ENCODE results near the gene CYFIP1.

DNA sequence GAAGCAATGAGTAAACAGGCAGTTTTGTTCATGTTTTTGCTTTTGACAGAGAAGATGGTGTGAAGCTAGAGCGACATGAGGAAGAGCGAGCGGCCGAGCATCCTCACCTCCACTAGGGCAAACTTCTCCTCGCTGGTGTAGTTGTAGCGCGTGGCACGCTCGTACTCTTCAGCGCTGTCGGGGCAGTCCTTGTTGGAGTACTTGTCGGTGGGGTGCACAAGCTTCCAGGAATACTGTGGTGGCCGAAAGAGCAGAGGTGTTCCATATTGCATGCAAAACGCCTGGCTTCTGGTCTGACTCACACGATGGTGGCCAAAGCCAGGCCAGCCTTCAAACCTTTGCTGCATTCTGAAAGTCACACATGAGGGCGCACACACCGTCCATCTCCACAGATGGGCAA lies 54.3 kb downstream of the CYFIP1 start:
- TF ChIP-seq, protein P1, sequence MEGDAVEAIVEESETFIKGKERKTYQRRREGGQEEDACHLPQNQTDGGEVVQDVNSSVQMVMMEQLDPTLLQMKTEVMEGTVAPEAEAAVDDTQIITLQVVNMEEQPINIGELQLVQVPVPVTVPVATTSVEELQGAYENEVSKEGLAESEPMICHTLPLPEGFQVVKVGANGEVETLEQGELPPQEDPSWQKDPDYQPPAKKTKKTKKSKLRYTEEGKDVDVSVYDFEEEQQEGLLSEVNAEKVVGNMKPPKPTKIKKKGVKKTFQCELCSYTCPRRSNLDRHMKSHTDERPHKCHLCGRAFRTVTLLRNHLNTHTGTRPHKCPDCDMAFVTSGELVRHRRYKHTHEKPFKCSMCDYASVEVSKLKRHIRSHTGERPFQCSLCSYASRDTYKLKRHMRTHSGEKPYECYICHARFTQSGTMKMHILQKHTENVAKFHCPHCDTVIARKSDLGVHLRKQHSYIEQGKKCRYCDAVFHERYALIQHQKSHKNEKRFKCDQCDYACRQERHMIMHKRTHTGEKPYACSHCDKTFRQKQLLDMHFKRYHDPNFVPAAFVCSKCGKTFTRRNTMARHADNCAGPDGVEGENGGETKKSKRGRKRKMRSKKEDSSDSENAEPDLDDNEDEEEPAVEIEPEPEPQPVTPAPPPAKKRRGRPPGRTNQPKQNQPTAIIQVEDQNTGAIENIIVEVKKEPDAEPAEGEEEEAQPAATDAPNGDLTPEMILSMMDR (conservative IDR thresholded peaks at IDR 0.05; ENCODE audit: low read depth, low read length), result no peak
- TF ChIP-seq EZH2 (IDR thresholded peaks at IDR 0.05; ENCODE audit: low read length, unreplicated experiment), result no peak

Measured in PC-3 (cell line).